CD8-positive, alpha-beta memory T cell (primary cell): Measurements from ENCODE around the gene SAA1. TPM values are rescaled to one million over a fixed set of nuclear protein-coding genes. Genes with fewer than 3 reads are reported as not detected.

ENCODE experiments used
- CTCF ChIA-PET: fragments of 350-600 bp; sonication (Branson Sonifier 250); formaldehyde crosslinking; loops from one replicate; lab custom pipeline; 2021; ENCODE audit warnings: antibody characterized with exemption; lab: Charles Lee
- POLR2A ChIA-PET: fragments of 350-600 bp; sonication (Branson Sonifier 250); formaldehyde crosslinking; loops from one replicate; lab custom pipeline; 2021; ENCODE audit warnings: antibody characterized with exemption; lab: Charles Lee
- DNase-seq, 5 donors: peaks; one replicate each; pipeline versions ENCODE4 v3.0.0 to v3.0.0-alpha.2; 2020 to 2022; ENCODE audit warnings: mixed read lengths in 1 of 5
- H3K27ac ChIP-seq: one replicate; pipeline ENCODE4 v1.7.0; 2013; ENCODE audit warnings: low read depth, mild to moderate bottlenecking, low read length, moderate library complexity
- H3K27me3 ChIP-seq: 2 replicates; pipeline ENCODE4 v1.7.0; 2013; ENCODE audit warnings: low read length, mild to moderate bottlenecking; ENCODE audit not compliant: insufficient read depth, poor library complexity, severe bottlenecking
- H3K36me3 ChIP-seq: 2 replicates; pipeline ENCODE4 v1.7.0; 2013; ENCODE audit warnings: mild to moderate bottlenecking, low read length, moderate library complexity; ENCODE audit not compliant: insufficient read depth
- H3K4me1 ChIP-seq: 2 replicates; pipeline ENCODE4 v1.7.0; 2013; ENCODE audit warnings: mild to moderate bottlenecking, low read length, moderate library complexity; ENCODE audit not compliant: insufficient read depth
- H3K4me3 ChIP-seq: 2 replicates; pipeline ENCODE4 v1.7.0; 2013; ENCODE audit warnings: mild to moderate bottlenecking, low read length
- H3K9me3 ChIP-seq: 2 replicates; pipeline ENCODE4 v1.7.0; 2013; ENCODE audit warnings: mild to moderate bottlenecking, low read length
- H3K27ac Mint-ChIP-seq, 8 donors: one replicate each; pipeline ENCODE4 v1.8.0; 2020 to 2021; ENCODE audit warnings: mixed read lengths in 8 of 8, mild to moderate bottlenecking in 6 of 8, inconsistent platforms in 3 of 8, moderate library complexity in 3 of 8
- H3K27me3 Mint-ChIP-seq, 2 donors: one replicate each; pipeline ENCODE4 v1.8.0; 2020 to 2021; ENCODE audit warnings: mixed read lengths in 2 of 2, mild to moderate bottlenecking in 1 of 2, moderate library complexity in 1 of 2
- H3K36me3 Mint-ChIP-seq, 3 donors: one replicate each; pipeline ENCODE4 v1.8.0; 2020 to 2021; ENCODE audit warnings: mixed read lengths in 3 of 3, inconsistent platforms in 1 of 3, mild to moderate bottlenecking in 1 of 3
- H3K4me1 Mint-ChIP-seq, 3 donors: one replicate each; pipeline ENCODE4 v1.8.0; 2020 to 2021; ENCODE audit warnings: mixed read lengths in 3 of 3, inconsistent platforms in 1 of 3, mild to moderate bottlenecking in 1 of 3
- H3K4me3 Mint-ChIP-seq, 7 donors: one replicate each; pipeline ENCODE4 v1.8.0; 2020 to 2021; ENCODE audit warnings: mixed read lengths in 7 of 7, mild to moderate bottlenecking in 6 of 7, moderate library complexity in 4 of 7, inconsistent platforms in 2 of 7
- H3K9me3 Mint-ChIP-seq, 5 donors: one replicate each; pipeline ENCODE4 v1.8.0; 2020 to 2022; ENCODE audit warnings: mixed read lengths in 5 of 5, mild to moderate bottlenecking in 3 of 5, moderate library complexity in 2 of 5, inconsistent platforms in 1 of 5
- polyA plus RNA-seq: library from polyadenylated mRNA; unstranded; fragments of 300-500 nt; fragmentation: Illumina TruSeq; gene quantifications from one replicate; pipeline ENCODE4 v1.2.3, GENCODE V29; 2021
- total RNA-seq, 2 experiments: library from RNA; stranded (reverse); gene quantifications; one replicate each; pipeline ENCODE4 v1.2.3, GENCODE V29; 2021

The SAA1 gene
- total RNA-seq (not detected), polyA plus RNA-seq (not detected)

GRCh38 chr11:18265949-18266348, at the start of gene SAA1:
Gene SAA1 (plus strand): TSS chr11:18266264. CDS start chr11:18266888, 624 bp downstream.
- Mint-ChIP-seq H3K36me3 (no peaks in the 10 kb centered on the region), H3K27me3 (no peaks in the 10 kb centered on the region), H3K4me3 (peak within 1 kb of the TSS in 1 of 7 donors; percentile 36), H3K9me3 (no peaks in the 10 kb centered on the region), H3K27ac (peak within 1 kb of the TSS in 1 of 8 donors; percentile 27), H3K4me1 (peaks cover 0 to 10% (median 0%) of the 10 kb centered on the region in 3 donors)
- ChIA-PET POLR2A (no interaction called here), CTCF (no interaction called here)
- DNase-seq = no peak
- Histone ChIP-seq H3K27ac (no peak within 1 kb of the TSS), H3K4me3 (no peak within 1 kb of the TSS), H3K4me1 (no peaks in the 10 kb centered on the region), H3K27me3 (no peaks in the 10 kb centered on the region), H3K9me3 (no peaks in the 10 kb centered on the region), H3K36me3 (no peaks in the 10 kb centered on the region)

- Mint-ChIP-seq H3K9me3 (no peaks in the 10 kb centered on the region), H3K4me3 (no peak overlapping the region), H3K4me1 (no peaks in the 10 kb centered on the region), H3K27ac (no peak overlapping the region), H3K27me3 (peaks cover 8 to 13% of the 10 kb centered on the region in 2 donors), H3K36me3 (peaks cover 0 to 3% (median 0%) of the 10 kb centered on the region in 3 donors)
- H3K4me3 ChIP-seq = no peak overlapping the region
- H3K27me3 ChIP-seq = no peaks in the 10 kb centered on the region
- H3K9me3 ChIP-seq = no peaks in the 10 kb centered on the region
- POLR2A ChIA-PET = no interaction called here
- DNase-seq = no peak
- CTCF ChIA-PET = no interaction called here
- no peaks in the 10 kb centered on the region for H3K36me3 ChIP-seq
- no peaks in the 10 kb centered on the region for H3K4me1 ChIP-seq
- no peak overlapping the region for H3K27ac ChIP-seq
Measured at GRCh38 chr11:18221274-18221876, 44.7 kb upstream of the SAA1 start.

DNA sequence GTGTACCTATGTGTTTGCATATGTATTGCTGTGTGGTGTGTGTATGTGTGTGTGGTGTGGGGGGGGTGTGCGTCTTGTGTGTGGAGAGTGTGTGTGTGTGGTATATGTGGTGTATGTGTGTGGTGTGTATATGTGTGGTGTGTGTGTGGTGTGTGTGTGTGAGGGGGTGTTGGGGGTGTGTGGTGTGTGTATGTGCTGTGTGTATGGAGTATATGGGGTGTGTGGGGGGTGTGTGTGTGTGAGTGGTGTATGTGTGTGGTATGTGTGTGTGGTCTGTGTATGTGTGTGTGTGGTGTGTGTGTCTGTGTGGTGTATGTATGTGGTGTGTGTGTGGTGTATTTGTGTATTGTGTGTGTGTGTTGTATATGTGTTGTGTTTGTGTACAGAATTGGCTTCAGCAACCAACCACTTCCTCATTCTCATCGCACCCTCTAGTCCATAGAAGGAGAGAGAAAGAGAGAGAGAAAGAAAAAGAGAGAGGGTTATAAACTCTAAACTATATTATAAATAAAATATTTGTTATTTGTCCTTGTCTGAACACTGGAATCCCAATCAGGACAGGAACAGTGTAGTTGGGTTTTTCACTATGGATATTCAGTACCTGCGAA, 43.1 kb upstream of the SAA1 start:
- peaks cover 3 to 6% of the 10 kb centered on the region in 2 donors for H3K27me3 Mint-ChIP-seq
- H3K4me3 Mint-ChIP-seq = no peak overlapping the region
- Histone ChIP-seq H3K27ac (no peak overlapping the region), H3K27me3 (peaks cover 4% of the 10 kb centered on the region), H3K4me3 (no peak overlapping the region), H3K4me1 (no peaks in the 10 kb centered on the region), H3K9me3 (no peaks in the 10 kb centered on the region), H3K36me3 (no peaks in the 10 kb centered on the region)
- ChIA-PET POLR2A (no interaction called here), CTCF (interaction anchor here (1.2 kb wide), 1 partner anchor 21 kb away, joined by 3 read pairs; no protein-coding TSS in a partner anchor)
- H3K4me1 Mint-ChIP-seq = no peaks in the 10 kb centered on the region
- no peaks in the 10 kb centered on the region for H3K9me3 Mint-ChIP-seq
- DNase-seq = no peak
- peaks cover 0 to 3% (median 0%) of the 10 kb centered on the region in 3 donors for H3K36me3 Mint-ChIP-seq
- no peak overlapping the region for H3K27ac Mint-ChIP-seq

DNA sequence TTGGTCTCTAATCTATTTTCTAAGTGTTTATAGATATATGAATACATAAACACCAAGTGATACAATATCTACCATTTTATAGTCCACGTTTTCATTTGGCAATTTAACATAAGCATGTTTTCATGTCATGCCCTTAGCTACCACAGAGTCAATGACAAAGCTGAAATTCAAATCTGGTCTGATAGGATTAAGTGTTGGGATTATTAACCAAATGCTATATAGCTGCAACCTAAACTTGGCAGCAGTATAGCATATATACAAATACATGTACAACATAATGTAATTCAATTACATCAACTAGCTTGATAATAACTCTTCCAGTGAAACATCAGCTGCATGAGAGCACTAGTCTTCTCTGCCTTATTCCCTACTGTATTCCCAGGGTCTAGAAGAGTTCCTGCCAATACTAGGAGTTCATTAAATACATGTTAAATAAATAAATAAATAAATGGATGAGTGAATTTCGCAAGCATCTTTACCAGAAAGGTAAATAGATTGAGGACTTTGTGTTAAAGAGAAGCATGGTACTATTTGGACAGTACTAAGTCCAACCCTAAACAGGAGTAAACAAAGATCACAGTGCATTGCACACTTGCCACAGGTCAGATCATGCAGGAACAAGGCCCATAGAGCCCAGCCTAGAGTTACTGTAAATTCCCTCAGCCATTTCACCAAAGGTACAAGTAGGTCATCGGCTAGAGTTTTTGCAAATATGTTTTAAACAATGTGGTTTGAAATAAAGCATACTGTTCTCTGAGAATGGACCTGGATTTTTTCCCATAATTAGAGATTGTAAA, 42.3 kb upstream of the SAA1 start:
- no peak overlapping the region for H3K27ac Mint-ChIP-seq
- H3K36me3 Mint-ChIP-seq = peaks cover 0 to 3% (median 0%) of the 10 kb centered on the region in 3 donors
- DNase-seq = no peak
- H3K4me1 Mint-ChIP-seq = no peaks in the 10 kb centered on the region
- H3K4me1 ChIP-seq = no peaks in the 10 kb centered on the region
- H3K9me3 Mint-ChIP-seq = no peaks in the 10 kb centered on the region
- no peak overlapping the region for H3K4me3 Mint-ChIP-seq
- POLR2A ChIA-PET = no interaction called here
- H3K27me3 ChIP-seq = peaks cover 4% of the 10 kb centered on the region
- no peaks in the 10 kb centered on the region for H3K36me3 ChIP-seq
- H3K27me3 Mint-ChIP-seq = peaks cover 3 to 6% of the 10 kb centered on the region in 2 donors
- H3K27ac ChIP-seq = no peak overlapping the region
- H3K4me3 ChIP-seq = no peak overlapping the region
- CTCF ChIA-PET = interaction anchor here (1.2 kb wide), 1 partner anchor 20 kb away, joined by 3 read pairs; no protein-coding TSS in a partner anchor
- no peaks in the 10 kb centered on the region for H3K9me3 ChIP-seq

- Histone ChIP-seq H3K9me3 (no peaks in the 10 kb centered on the region), H3K4me1 (no peaks in the 10 kb centered on the region), H3K27ac (no peak overlapping the region), H3K36me3 (no peaks in the 10 kb centered on the region), H3K4me3 (no peak overlapping the region), H3K27me3 (peaks cover 4% of the 10 kb centered on the region)
- peaks cover 0 to 3% (median 0%) of the 10 kb centered on the region in 3 donors for H3K36me3 Mint-ChIP-seq
- H3K4me1 Mint-ChIP-seq = no peaks in the 10 kb centered on the region
- ChIA-PET POLR2A (no interaction called here), CTCF (no interaction called here)
- H3K9me3 Mint-ChIP-seq = no peaks in the 10 kb centered on the region
- no peak overlapping the region for H3K4me3 Mint-ChIP-seq
- no peak overlapping the region for H3K27ac Mint-ChIP-seq
- peaks cover 3 to 6% of the 10 kb centered on the region in 2 donors for H3K27me3 Mint-ChIP-seq
- DNase-seq = no peak
Measured at GRCh38 chr11:18225913-18226312, 40.2 kb upstream of the SAA1 start.

- DNase-seq = no peak
- Mint-ChIP-seq H3K4me1 (no peaks in the 10 kb centered on the region), H3K27me3 (peaks cover 6 to 13% of the 10 kb centered on the region in 2 donors), H3K27ac (no peak overlapping the region), H3K4me3 (no peak overlapping the region), H3K36me3 (peaks cover 0 to 3% (median 0%) of the 10 kb centered on the region in 3 donors), H3K9me3 (no peaks in the 10 kb centered on the region)
- ChIA-PET POLR2A (no interaction called here), CTCF (no interaction called here)
- H3K27me3 ChIP-seq = peaks cover 4% of the 10 kb centered on the region
- no peaks in the 10 kb centered on the region for H3K36me3 ChIP-seq
- no peak overlapping the region for H3K4me3 ChIP-seq
- H3K9me3 ChIP-seq = no peaks in the 10 kb centered on the region
- no peaks in the 10 kb centered on the region for H3K4me1 ChIP-seq
- no peak overlapping the region for H3K27ac ChIP-seq
Measured at GRCh38 chr11:18229501-18229900, 36.6 kb upstream of the SAA1 start.

DNA sequence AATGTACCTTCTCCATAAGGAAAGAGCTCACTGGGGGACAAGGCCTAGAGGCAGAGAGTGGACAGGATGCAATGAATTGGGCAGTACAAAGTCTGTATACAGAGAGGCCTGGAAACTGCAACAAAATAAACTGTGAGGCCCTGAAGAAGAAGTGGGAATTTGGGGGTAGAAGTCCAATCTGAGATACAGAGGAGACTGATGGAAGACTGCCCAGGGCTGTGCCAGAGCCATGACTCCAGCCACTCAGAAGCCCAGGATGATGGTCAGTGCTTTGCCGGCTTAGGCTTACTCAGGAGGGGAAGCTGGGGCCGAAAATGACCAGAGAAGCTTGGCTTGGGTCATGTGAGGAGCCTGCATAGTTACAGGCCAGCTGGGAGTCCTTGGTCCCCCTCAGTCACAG, 35.2 kb upstream of the SAA1 start:
- ChIA-PET POLR2A (no interaction called here), CTCF (no interaction called here)
- Histone ChIP-seq H3K36me3 (no peaks in the 10 kb centered on the region), H3K9me3 (no peaks in the 10 kb centered on the region), H3K27ac (no peak overlapping the region), H3K4me3 (no peak overlapping the region), H3K27me3 (peaks cover 4% of the 10 kb centered on the region), H3K4me1 (no peaks in the 10 kb centered on the region)
- peak overlapping the region in 1 of 8 donors; percentile 35 for H3K27ac Mint-ChIP-seq
- H3K9me3 Mint-ChIP-seq = no peaks in the 10 kb centered on the region
- no peaks in the 10 kb centered on the region for H3K4me1 Mint-ChIP-seq
- DNase-seq = no peak
- H3K36me3 Mint-ChIP-seq = peaks cover 0 to under 1% (median 0%) of the 10 kb centered on the region in 3 donors
- no peak overlapping the region for H3K4me3 Mint-ChIP-seq
- peaks cover 6 to 8% of the 10 kb centered on the region in 2 donors for H3K27me3 Mint-ChIP-seq

- ChIA-PET CTCF (interaction anchor here (2.4 kb wide), 1 partner anchor 10 kb away, joined by 8 read pairs; no protein-coding TSS in a partner anchor), POLR2A (no interaction called here)
- H3K27me3 Mint-ChIP-seq = peaks cover 10 to 28% of the 10 kb centered on the region in 2 donors
- no peak overlapping the region for H3K27ac ChIP-seq
- peaks cover 3% of the 10 kb centered on the region for H3K27me3 ChIP-seq
- H3K9me3 Mint-ChIP-seq = no peaks in the 10 kb centered on the region
- H3K4me1 ChIP-seq = no peaks in the 10 kb centered on the region
- no peaks in the 10 kb centered on the region for H3K36me3 Mint-ChIP-seq
- no peak overlapping the region for H3K4me3 Mint-ChIP-seq
- H3K27ac Mint-ChIP-seq = no peak overlapping the region
- H3K4me3 ChIP-seq = no peak overlapping the region
- no peaks in the 10 kb centered on the region for H3K36me3 ChIP-seq
- no peaks in the 10 kb centered on the region for H3K4me1 Mint-ChIP-seq
- DNase-seq = no peak
- H3K9me3 ChIP-seq = no peaks in the 10 kb centered on the region
Measured at GRCh38 chr11:18233912-18234311, 32.2 kb upstream of the SAA1 start.
